ENCODE measurements around the gene NLRP1. TPM values are rescaled to one million over a fixed set of nuclear protein-coding genes. Genes with fewer than 3 reads are reported as not detected.
"Not testable (repeated sequence)": the region's sequence is repeated elsewhere in the genome, so short reads cannot be mapped to it uniquely, and the experiment has no call there.

Gene NLRP1
- total RNA-seq, 1 donor from 2014 or later: 14.4 TPM

DNA sequence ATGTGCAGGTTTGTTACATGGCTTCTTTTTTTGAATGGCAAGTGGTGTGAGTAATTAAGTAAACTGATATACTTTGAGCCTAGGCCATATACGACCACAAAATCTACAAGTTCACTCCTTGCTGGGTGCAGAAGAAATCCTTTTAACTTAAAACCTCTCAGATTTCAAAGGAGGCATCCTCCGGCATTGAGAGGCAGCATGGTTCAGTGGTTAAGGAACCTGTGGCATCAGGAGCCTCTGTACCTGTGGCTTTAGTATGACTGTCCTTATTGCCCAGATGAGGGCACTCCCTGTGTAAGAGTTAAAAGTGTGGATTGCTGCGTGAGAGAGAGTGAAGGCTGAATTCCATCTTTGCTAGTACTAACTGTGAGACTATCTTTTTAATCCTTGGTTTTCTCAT lies 3.3 kb downstream of the NLRP1 start:
- TF ChIP-seq, protein P1, sequence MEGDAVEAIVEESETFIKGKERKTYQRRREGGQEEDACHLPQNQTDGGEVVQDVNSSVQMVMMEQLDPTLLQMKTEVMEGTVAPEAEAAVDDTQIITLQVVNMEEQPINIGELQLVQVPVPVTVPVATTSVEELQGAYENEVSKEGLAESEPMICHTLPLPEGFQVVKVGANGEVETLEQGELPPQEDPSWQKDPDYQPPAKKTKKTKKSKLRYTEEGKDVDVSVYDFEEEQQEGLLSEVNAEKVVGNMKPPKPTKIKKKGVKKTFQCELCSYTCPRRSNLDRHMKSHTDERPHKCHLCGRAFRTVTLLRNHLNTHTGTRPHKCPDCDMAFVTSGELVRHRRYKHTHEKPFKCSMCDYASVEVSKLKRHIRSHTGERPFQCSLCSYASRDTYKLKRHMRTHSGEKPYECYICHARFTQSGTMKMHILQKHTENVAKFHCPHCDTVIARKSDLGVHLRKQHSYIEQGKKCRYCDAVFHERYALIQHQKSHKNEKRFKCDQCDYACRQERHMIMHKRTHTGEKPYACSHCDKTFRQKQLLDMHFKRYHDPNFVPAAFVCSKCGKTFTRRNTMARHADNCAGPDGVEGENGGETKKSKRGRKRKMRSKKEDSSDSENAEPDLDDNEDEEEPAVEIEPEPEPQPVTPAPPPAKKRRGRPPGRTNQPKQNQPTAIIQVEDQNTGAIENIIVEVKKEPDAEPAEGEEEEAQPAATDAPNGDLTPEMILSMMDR (IDR thresholded peaks at IDR 0.05; ENCODE audit: insufficient read depth, low read length, poor library complexity, severe bottlenecking): no peak
- Histone ChIP-seq H3K27me3 (ENCODE audit: control insufficient read depth, insufficient read depth, low read length) (no peaks in the 10 kb centered on the region), H3K4me3 (ENCODE audit: low read depth, low read length) (no peak overlapping the region), H3K36me3 (ENCODE audit: control insufficient read depth, insufficient read depth, low read length) (no peaks in the 10 kb centered on the region)
- DNase-seq (ENCODE audit: low read depth): no peak

DNA sequence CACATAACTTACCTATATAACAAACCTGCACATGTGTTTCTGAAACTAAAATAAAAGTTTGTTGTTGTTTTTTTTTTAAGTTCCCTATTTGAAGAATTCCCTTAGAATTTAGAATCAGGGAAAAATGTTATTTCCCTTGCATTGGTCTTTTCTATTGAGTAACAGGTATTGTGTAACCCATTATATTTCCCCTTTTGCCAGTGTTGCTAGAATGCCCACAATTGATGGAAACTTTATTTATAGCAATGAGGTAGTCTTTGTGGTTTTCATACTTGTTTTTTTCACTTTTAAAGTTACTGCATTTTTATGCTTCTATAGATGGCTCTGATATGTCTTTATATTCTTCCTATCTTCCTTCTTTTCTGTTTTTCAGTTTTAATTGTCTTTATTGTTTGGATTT lies 3.9 kb downstream of the NLRP1 start:
- Histone ChIP-seq H3K36me3 (ENCODE audit: control insufficient read depth, insufficient read depth, low read length) (no peaks in the 10 kb centered on the region), H3K4me3 (ENCODE audit: low read depth, low read length) (no peak overlapping the region), H3K27me3 (ENCODE audit: control insufficient read depth, insufficient read depth, low read length) (no peaks in the 10 kb centered on the region)
- TF ChIP-seq, protein P1 (IDR thresholded peaks at IDR 0.05; ENCODE audit: insufficient read depth, low read length, poor library complexity, severe bottlenecking): no peak
- no peak for DNase-seq (ENCODE audit: low read depth)

DNA sequence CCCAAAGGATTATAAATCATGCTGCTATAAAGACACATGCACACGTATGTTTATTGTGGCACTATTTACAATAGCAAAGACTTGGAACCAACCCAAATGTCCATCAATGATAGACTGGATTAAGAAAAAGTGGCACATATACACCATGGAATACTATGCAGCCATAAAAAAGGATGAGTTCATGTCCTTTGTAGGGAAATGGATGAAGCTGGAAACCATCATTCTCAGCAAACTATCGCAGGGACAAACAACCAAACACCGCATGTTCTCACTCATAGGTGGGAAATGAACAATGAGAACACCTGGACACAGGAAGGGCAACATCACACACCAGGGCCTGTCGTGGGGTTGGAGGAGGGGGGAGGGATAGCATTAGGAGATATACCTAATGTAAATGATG lies 5.5 kb downstream of the NLRP1 start:
- H3K4me3 ChIP-seq (ENCODE audit: low read depth, low read length); DNase-seq (ENCODE audit: low read depth); H3K36me3 ChIP-seq (ENCODE audit: control insufficient read depth, insufficient read depth, low read length); H3K27me3 ChIP-seq (ENCODE audit: control insufficient read depth, insufficient read depth, low read length): not testable (repeated sequence)

DNA sequence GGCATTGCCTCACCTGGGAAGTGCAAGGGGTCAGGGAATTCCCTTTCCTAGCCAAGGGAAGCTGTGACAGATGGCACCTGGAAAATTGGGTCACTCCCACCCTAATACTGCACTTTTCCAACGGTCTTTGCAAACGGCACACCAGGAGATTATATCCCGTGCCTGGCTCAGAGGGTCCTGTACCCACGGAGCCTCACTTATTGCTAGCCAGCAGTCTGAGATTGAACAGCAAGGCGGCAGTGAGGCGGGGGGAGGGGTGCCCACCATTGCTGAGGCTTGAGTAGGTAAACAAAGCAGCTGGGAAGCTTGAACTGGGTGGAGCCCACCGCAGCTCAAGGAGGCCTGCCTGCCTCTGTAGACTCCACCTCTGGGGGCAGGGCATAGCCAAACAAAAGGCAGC lies 11.3 kb downstream of the NLRP1 start:
- H3K27me3 ChIP-seq (ENCODE audit: control insufficient read depth, insufficient read depth, low read length): not testable (repeated sequence)

DNA sequence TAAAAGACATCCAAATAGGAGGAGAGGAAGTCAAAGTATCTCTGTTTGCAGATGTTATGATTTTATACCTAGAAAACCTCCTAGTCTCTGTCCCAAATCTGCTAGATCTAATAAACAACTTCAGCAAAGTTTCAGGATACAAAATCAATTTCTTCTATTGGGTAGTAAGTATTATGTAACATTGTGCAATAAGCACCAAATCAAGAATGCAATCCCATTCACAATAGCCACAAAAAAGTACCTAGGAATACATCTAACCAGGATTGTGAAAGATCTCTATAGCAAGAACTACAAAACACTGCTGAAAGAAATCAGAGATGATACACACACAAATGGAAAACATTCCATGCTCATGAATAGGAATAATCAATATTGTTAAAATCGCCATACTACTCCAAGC lies 13.0 kb downstream of the NLRP1 start:
- Histone ChIP-seq H3K4me3 (ENCODE audit: low read depth, low read length) (no peak overlapping the region), H3K27me3 (ENCODE audit: control insufficient read depth, insufficient read depth, low read length) (no peaks in the 10 kb centered on the region), H3K36me3 (ENCODE audit: control insufficient read depth, insufficient read depth, low read length) (no peaks in the 10 kb centered on the region)
- no peak for DNase-seq (ENCODE audit: low read depth)
- TF ChIP-seq, protein P1 (IDR thresholded peaks at IDR 0.05; ENCODE audit: insufficient read depth, low read length, poor library complexity, severe bottlenecking): no peak

More for the DNA sequence above, 11.3 kb downstream of the NLRP1 start:
- H3K36me3 ChIP-seq (ENCODE audit: control insufficient read depth, insufficient read depth, low read length); H3K4me3 ChIP-seq (ENCODE audit: low read depth, low read length); DNase-seq (ENCODE audit: low read depth): not testable (repeated sequence)

DNA sequence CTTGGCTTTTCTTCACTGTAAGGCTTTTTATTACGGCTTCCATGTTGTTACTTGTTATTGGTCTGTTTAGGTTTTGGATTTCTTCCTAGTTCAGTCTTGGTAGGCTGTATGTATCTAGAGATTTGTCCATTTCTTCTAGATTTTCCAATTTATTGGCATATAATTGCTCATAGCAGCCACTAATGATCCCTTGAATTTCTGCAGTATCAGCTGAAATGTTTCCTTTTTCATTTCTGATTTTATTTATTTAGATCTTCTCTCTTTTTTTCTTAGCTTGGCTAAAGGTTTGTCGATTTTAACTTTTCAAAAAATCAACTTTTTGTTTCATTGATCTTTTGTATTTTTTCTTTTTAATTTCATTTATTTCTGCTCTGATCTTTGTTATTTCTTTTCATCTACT lies 18.5 kb downstream of the NLRP1 start:
- no peak for DNase-seq (ENCODE audit: low read depth)
- H3K36me3 ChIP-seq (ENCODE audit: control insufficient read depth, insufficient read depth, low read length): no peaks in the 10 kb centered on the region

DNA sequence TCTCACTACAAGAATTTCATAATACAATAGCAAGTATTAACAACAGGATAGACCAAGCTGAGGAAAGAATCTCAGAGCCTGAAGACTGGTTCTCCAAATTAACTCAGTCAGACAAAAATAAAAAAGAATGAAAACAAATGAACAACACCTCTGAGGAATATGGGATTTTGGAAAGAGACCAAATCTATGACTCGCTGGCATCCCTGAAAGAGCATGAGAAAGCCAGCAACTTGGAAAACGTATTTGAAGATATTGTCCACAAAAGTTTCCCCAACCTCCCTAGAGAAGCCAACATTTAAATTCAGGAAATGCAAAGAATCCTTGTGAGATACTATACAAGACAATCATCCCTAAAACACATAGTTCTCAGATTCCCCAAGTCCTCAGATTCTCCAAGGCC lies 20.9 kb downstream of the NLRP1 start:
- TF ChIP-seq, protein P1 (IDR thresholded peaks at IDR 0.05; ENCODE audit: insufficient read depth, low read length, poor library complexity, severe bottlenecking): no peak
- H3K36me3 ChIP-seq (ENCODE audit: control insufficient read depth, insufficient read depth, low read length): no peaks in the 10 kb centered on the region
- H3K4me3 ChIP-seq (ENCODE audit: low read depth, low read length): no peak overlapping the region
- H3K27me3 ChIP-seq (ENCODE audit: control insufficient read depth, insufficient read depth, low read length): no peaks in the 10 kb centered on the region
- DNase-seq (ENCODE audit: low read depth): no peak

More for the DNA sequence above, 18.5 kb downstream of the NLRP1 start:
- TF ChIP-seq, protein P1 (IDR thresholded peaks at IDR 0.05; ENCODE audit: insufficient read depth, low read length, poor library complexity, severe bottlenecking): no peak
- Histone ChIP-seq H3K4me3 (ENCODE audit: low read depth, low read length) (no peak overlapping the region), H3K27me3 (ENCODE audit: control insufficient read depth, insufficient read depth, low read length) (no peaks in the 10 kb centered on the region)

All from kidney epithelial cell (primary cell).